ENCODE data around the gene ATF7IP.

- TF ChIP-seq, protein P1, sequence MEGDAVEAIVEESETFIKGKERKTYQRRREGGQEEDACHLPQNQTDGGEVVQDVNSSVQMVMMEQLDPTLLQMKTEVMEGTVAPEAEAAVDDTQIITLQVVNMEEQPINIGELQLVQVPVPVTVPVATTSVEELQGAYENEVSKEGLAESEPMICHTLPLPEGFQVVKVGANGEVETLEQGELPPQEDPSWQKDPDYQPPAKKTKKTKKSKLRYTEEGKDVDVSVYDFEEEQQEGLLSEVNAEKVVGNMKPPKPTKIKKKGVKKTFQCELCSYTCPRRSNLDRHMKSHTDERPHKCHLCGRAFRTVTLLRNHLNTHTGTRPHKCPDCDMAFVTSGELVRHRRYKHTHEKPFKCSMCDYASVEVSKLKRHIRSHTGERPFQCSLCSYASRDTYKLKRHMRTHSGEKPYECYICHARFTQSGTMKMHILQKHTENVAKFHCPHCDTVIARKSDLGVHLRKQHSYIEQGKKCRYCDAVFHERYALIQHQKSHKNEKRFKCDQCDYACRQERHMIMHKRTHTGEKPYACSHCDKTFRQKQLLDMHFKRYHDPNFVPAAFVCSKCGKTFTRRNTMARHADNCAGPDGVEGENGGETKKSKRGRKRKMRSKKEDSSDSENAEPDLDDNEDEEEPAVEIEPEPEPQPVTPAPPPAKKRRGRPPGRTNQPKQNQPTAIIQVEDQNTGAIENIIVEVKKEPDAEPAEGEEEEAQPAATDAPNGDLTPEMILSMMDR (IDR thresholded peaks at IDR 0.05): no peak
- TF ChIP-seq SIN3A (IDR thresholded peaks at IDR 0.05; ENCODE audit: borderline replicate concordance, insufficient read depth, low read depth, low read length) (no peak), POLR2AphosphoS5 (IDR thresholded peaks at IDR 0.05; ENCODE audit: low read depth, low read length) (no peak), TCF7L2 (IDR thresholded peaks at IDR 0.05; ENCODE audit: low read depth, low read length) (no peak)
These were observed 47.9 kb upstream of the ATF7IP start for GRCh38 chr12:14317362-14318146.
